Neural progenitor cell (in vitro differentiated cells): ENCODE results near the gene SRXN1. TPM values are rescaled to one million over a fixed set of nuclear protein-coding genes. Genes with fewer than 3 reads are reported as not detected.

ENCODE experiments used
- DNase-seq: peaks from one replicate; pipeline ENCODE4 v3.0.0-alpha.2; 2016; ENCODE audit warnings: low spot score
- H2AFZ ChIP-seq: fragments of 200-600 bp; sonication (generic); replicated peaks from 2 replicates; pipeline ENCODE4 v1.6.1; 2016; ENCODE audit warnings: antibody characterized with exemption
- H3F3A ChIP-seq: fragments of 200-600 bp; sonication (generic); 2 replicates; pipeline ENCODE4 v1.6.1; 2016; ENCODE audit warnings: antibody characterized with exemption, low read depth
- H3K27ac ChIP-seq: fragments of 200-600 bp; sonication (generic); 2 replicates; pipeline ENCODE4 v1.5.1; 2016; ENCODE audit warnings: mild to moderate bottlenecking
- H3K27me3 ChIP-seq: fragments of 200-600 bp; sonication (generic); 2 replicates; pipeline ENCODE4 v1.6.1; 2016; ENCODE audit warnings: mild to moderate bottlenecking, moderate library complexity
- H3K36me3 ChIP-seq: fragments of 200-600 bp; sonication (generic); 2 replicates; pipeline ENCODE4 v1.5.1; 2016
- H3K4me1 ChIP-seq: fragments of 200-600 bp; sonication (generic); 2 replicates; pipeline ENCODE4 v1.6.1; 2016; ENCODE audit warnings: mixed run types
- H3K4me2 ChIP-seq: fragments of 200-600 bp; sonication (generic); 2 replicates; pipeline ENCODE4 v1.6.1; 2016
- H3K4me3 ChIP-seq: fragments of 200-600 bp; sonication (generic); 2 replicates; pipeline ENCODE4 v1.5.1; 2016
- H3K79me2 ChIP-seq: fragments of 200-600 bp; sonication (generic); 2 replicates; pipeline ENCODE4 v1.6.1; 2016; ENCODE audit warnings: low read depth
- H3K9ac ChIP-seq: fragments of 200-600 bp; sonication (generic); 2 replicates; pipeline ENCODE4 v1.6.1; 2016
- H3K9me3 ChIP-seq: fragments of 200-600 bp; sonication (generic); 2 replicates; pipeline ENCODE4 v1.5.1; 2016; ENCODE audit warnings: low read depth
- H4K20me1 ChIP-seq: fragments of 200-600 bp; sonication (generic); 2 replicates; pipeline ENCODE4 v1.6.1; 2016; ENCODE audit warnings: low read depth
- H3K27ac Mint-ChIP-seq: 3 replicates; pipeline ENCODE4 v1.8.0; 2021; ENCODE audit warnings: mixed read lengths
- H3K27me3 Mint-ChIP-seq: 2 replicates; pipeline ENCODE4 v1.8.0; 2022; ENCODE audit warnings: low read depth, mild to moderate bottlenecking, inconsistent platforms, moderate library complexity, mixed read lengths; ENCODE audit not compliant: insufficient read depth
- H3K36me3 Mint-ChIP-seq: 3 replicates; pipeline ENCODE4 v1.8.0; 2021; ENCODE audit warnings: mixed read lengths
- H3K4me1 Mint-ChIP-seq: 3 replicates; pipeline ENCODE4 v1.8.0; 2021; ENCODE audit warnings: mixed read lengths
- H3K4me3 Mint-ChIP-seq: 3 replicates; pipeline ENCODE4 v1.8.0; 2021; ENCODE audit warnings: mild to moderate bottlenecking, moderate library complexity, mixed read lengths
- H3K9me3 Mint-ChIP-seq: 3 replicates; pipeline ENCODE4 v1.8.0; 2020; ENCODE audit warnings: mixed read lengths
- EZH2 ChIP-seq: fragments of 200-600 bp; sonication (generic); IDR thresholded peaks from 2 replicates; pipeline ENCODE4 v1.6.1; 2017; ENCODE audit warnings: antibody characterized with exemption, mild to moderate bottlenecking, moderate library complexity
- EZH2phosphoT487 ChIP-seq: fragments of 200-600 bp; sonication (generic); IDR thresholded peaks from 2 replicates; pipeline ENCODE4 v1.6.1; 2017; ENCODE audit warnings: antibody characterized with exemption
- total RNA-seq: library from RNA; depleted of rRNA; stranded (reverse); fragments of >200 nt; gene quantifications from 2 replicates; pipeline ENCODE4 v1.2.3, GENCODE V29; 2015; ENCODE audit warnings: low replicate concordance
- TF ChIP-seq, protein P1 (sequence below): fragments of 200-600 bp; sonication (generic); IDR thresholded peaks from 2 replicates; pipeline ENCODE4 v1.5.1; 2017; ENCODE audit warnings: antibody characterized with exemption, mild to moderate bottlenecking

Gene SRXN1
- total RNA-seq, 1 donor from 2014 or later = 6.8 TPM

GRCh38 chr20:666877-667276 is 13.9 kb upstream of the SRXN1 start:
- Mint-ChIP-seq H3K27me3 (peaks cover 33% of the 10 kb centered on the region), H3K27ac (no peak overlapping the region), H3K4me3 (no peak overlapping the region)

DNA sequence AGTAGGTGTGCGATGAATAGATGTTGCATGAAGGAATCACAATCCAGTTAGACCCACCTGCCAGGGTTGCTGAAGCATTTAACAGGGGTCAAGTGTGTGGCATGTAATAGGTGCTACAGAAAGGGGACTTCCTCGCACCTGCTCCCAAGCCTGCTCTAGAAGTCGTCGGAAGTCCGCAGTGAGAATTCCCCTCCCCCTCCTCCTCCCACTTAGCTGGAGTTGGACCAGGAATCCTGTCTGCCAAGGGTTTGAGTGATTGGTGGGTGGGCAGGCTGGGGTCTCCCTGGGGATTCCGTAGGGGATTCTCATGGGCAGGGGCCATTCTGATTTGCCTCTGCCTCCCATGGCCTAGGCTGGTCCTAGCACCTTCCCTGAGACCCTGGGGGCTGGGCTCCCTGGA is 12.3 kb upstream of the SRXN1 start:
- H3K9ac ChIP-seq = no peak overlapping the region
- no peak overlapping the region for H2AFZ ChIP-seq
- no peak overlapping the region for H3K27ac ChIP-seq
- TF ChIP-seq EZH2phosphoT487 (no peak), EZH2 (no peak)
- TF ChIP-seq, protein P1, sequence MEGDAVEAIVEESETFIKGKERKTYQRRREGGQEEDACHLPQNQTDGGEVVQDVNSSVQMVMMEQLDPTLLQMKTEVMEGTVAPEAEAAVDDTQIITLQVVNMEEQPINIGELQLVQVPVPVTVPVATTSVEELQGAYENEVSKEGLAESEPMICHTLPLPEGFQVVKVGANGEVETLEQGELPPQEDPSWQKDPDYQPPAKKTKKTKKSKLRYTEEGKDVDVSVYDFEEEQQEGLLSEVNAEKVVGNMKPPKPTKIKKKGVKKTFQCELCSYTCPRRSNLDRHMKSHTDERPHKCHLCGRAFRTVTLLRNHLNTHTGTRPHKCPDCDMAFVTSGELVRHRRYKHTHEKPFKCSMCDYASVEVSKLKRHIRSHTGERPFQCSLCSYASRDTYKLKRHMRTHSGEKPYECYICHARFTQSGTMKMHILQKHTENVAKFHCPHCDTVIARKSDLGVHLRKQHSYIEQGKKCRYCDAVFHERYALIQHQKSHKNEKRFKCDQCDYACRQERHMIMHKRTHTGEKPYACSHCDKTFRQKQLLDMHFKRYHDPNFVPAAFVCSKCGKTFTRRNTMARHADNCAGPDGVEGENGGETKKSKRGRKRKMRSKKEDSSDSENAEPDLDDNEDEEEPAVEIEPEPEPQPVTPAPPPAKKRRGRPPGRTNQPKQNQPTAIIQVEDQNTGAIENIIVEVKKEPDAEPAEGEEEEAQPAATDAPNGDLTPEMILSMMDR = no peak
- H3K4me2 ChIP-seq = no peak overlapping the region
- H3K36me3 Mint-ChIP-seq = no peaks in the 10 kb centered on the region
- H3K27me3 ChIP-seq = peaks cover 52% of the 10 kb centered on the region
- no peaks in the 10 kb centered on the region for H3K36me3 ChIP-seq
- no peak overlapping the region for H3K4me3 ChIP-seq
- no peaks in the 10 kb centered on the region for H3K79me2 ChIP-seq
- no peaks in the 10 kb centered on the region for H3F3A ChIP-seq
- peaks cover 15% of the 10 kb centered on the region for H3K4me1 ChIP-seq
- no peak for DNase-seq
- H3K9me3 ChIP-seq = no peaks in the 10 kb centered on the region
- H4K20me1 ChIP-seq = peaks cover 5% of the 10 kb centered on the region
- peaks cover 15% of the 10 kb centered on the region for H3K4me1 Mint-ChIP-seq
- no peak overlapping the region for H3K27ac Mint-ChIP-seq
- H3K4me3 Mint-ChIP-seq = no peak overlapping the region
- no peaks in the 10 kb centered on the region for H3K9me3 Mint-ChIP-seq
- peaks cover 28% of the 10 kb centered on the region for H3K27me3 Mint-ChIP-seq

More at GRCh38 chr20:666877-667276, 13.9 kb upstream of the SRXN1 start:
- H3K36me3 ChIP-seq = no peaks in the 10 kb centered on the region
- H3K4me1 Mint-ChIP-seq = peaks cover 11% of the 10 kb centered on the region
- H4K20me1 ChIP-seq = peaks cover 5% of the 10 kb centered on the region
- no peak overlapping the region for H3K9ac ChIP-seq
- H3K9me3 ChIP-seq = no peaks in the 10 kb centered on the region
- peaks cover 9% of the 10 kb centered on the region for H3K4me1 ChIP-seq
- no peak overlapping the region for H2AFZ ChIP-seq
- TF ChIP-seq EZH2phosphoT487 (no peak), EZH2 (no peak)
- TF ChIP-seq, protein P1 = no peak
- no peak overlapping the region for H3K4me2 ChIP-seq
- no peaks in the 10 kb centered on the region for H3K9me3 Mint-ChIP-seq
- H3K79me2 ChIP-seq = no peaks in the 10 kb centered on the region
- H3K36me3 Mint-ChIP-seq = no peaks in the 10 kb centered on the region
- no peak for DNase-seq
- H3F3A ChIP-seq = no peaks in the 10 kb centered on the region
- H3K27me3 ChIP-seq = peaks cover 40% of the 10 kb centered on the region
- no peak overlapping the region for H3K4me3 ChIP-seq
- no peak overlapping the region for H3K27ac ChIP-seq

GRCh38 chr20:664576-664975 is 11.6 kb upstream of the SRXN1 start:
- no peak overlapping the region for H3K9ac ChIP-seq
- H3K4me3 ChIP-seq = no peak overlapping the region
- no peak for DNase-seq
- TF ChIP-seq, protein P1 = no peak
- TF ChIP-seq EZH2 (no peak), EZH2phosphoT487 (no peak)
- peaks cover 52% of the 10 kb centered on the region for H3K27me3 ChIP-seq
- peaks cover 15% of the 10 kb centered on the region for H3K4me1 ChIP-seq
- Mint-ChIP-seq H3K4me3 (peak overlapping the region; percentile 20), H3K9me3 (no peaks in the 10 kb centered on the region), H3K36me3 (no peaks in the 10 kb centered on the region), H3K27ac (peak overlapping the region; percentile 71), H3K4me1 (peaks cover 15% of the 10 kb centered on the region), H3K27me3 (peaks cover 32% of the 10 kb centered on the region)
- no peaks in the 10 kb centered on the region for H3K9me3 ChIP-seq
- peaks cover 5% of the 10 kb centered on the region for H4K20me1 ChIP-seq
- no peaks in the 10 kb centered on the region for H3K36me3 ChIP-seq
- H3K79me2 ChIP-seq = no peaks in the 10 kb centered on the region
- no peak overlapping the region for H2AFZ ChIP-seq
- H3F3A ChIP-seq = no peaks in the 10 kb centered on the region
- H3K4me2 ChIP-seq = no peak overlapping the region
- no peak overlapping the region for H3K27ac ChIP-seq
